ENCODE data around the gene ZMAT5.

Gene ZMAT5

GRCh38 chr22:29707010-29707409, 59.8 kb downstream of the ZMAT5 start:
- no peak for ATAC-seq
- TF ChIP-seq TSHZ2 (CRISPR knock-in tag; IDR thresholded peaks at IDR 0.05) (no peak), CSRNP3 (CRISPR knock-in tag; IDR thresholded peaks at IDR 0.05) (no peak), SNAI2 (CRISPR knock-in tag; IDR thresholded peaks at IDR 0.05) (no peak), ZFP30 (CRISPR knock-in tag; IDR thresholded peaks at IDR 0.05) (no peak), PPARA (CRISPR knock-in tag; IDR thresholded peaks at IDR 0.05; ENCODE audit: borderline replicate concordance) (no peak), GLIS3 (CRISPR knock-in tag; IDR thresholded peaks at IDR 0.05) (no peak), PATZ1 (CRISPR knock-in tag; IDR thresholded peaks at IDR 0.05; ENCODE audit: borderline replicate concordance) (no peak), ZC3H10 (CRISPR knock-in tag; IDR thresholded peaks at IDR 0.05) (no peak), TOX (CRISPR knock-in tag; IDR thresholded peaks at IDR 0.05; ENCODE audit: borderline replicate concordance) (no peak), ZNF565 (CRISPR knock-in tag; conservative IDR thresholded peaks at IDR 0.05; ENCODE audit: low read depth) (no peak), BACH2 (CRISPR knock-in tag; IDR thresholded peaks at IDR 0.05; ENCODE audit: borderline replicate concordance) (no peak), ARNTL (CRISPR knock-in tag; IDR thresholded peaks at IDR 0.05; ENCODE audit: borderline replicate concordance, low read depth) (no peak), RARB (CRISPR knock-in tag; IDR thresholded peaks at IDR 0.05) (no peak), POU6F1 (CRISPR knock-in tag; IDR thresholded peaks at IDR 0.05; ENCODE audit: borderline replicate concordance, low read depth) (no peak), CREB5 (CRISPR knock-in tag; IDR thresholded peaks at IDR 0.05; ENCODE audit: low read depth) (no peak), TCF4 (CRISPR knock-in tag; IDR thresholded peaks at IDR 0.05; ENCODE audit: borderline replicate concordance) (no peak), OSR1 (CRISPR knock-in tag; IDR thresholded peaks at IDR 0.05) (no peak), ZFP3 (CRISPR knock-in tag; IDR thresholded peaks at IDR 0.05) (no peak), ESRRG (CRISPR knock-in tag; IDR thresholded peaks at IDR 0.05) (no peak)

GRCh38 chr22:29706486-29706885, 60.3 kb downstream of the ZMAT5 start:
- ATAC-seq: no peak
- TF ChIP-seq TOX (CRISPR knock-in tag; IDR thresholded peaks at IDR 0.05; ENCODE audit: borderline replicate concordance) (no peak), BACH2 (CRISPR knock-in tag; IDR thresholded peaks at IDR 0.05; ENCODE audit: borderline replicate concordance) (no peak), ZFP3 (CRISPR knock-in tag; IDR thresholded peaks at IDR 0.05) (no peak), ISL1 (CRISPR knock-in tag; IDR thresholded peaks at IDR 0.05) (no peak), RARB (CRISPR knock-in tag; IDR thresholded peaks at IDR 0.05) (no peak), POU6F1 (CRISPR knock-in tag; IDR thresholded peaks at IDR 0.05; ENCODE audit: borderline replicate concordance, low read depth) (no peak), SNAI2 (CRISPR knock-in tag; IDR thresholded peaks at IDR 0.05) (no peak), TSHZ2 (CRISPR knock-in tag; IDR thresholded peaks at IDR 0.05) (no peak), ESRRG (CRISPR knock-in tag; IDR thresholded peaks at IDR 0.05) (no peak), CREB5 (CRISPR knock-in tag; IDR thresholded peaks at IDR 0.05; ENCODE audit: low read depth) (no peak), ARNTL (CRISPR knock-in tag; IDR thresholded peaks at IDR 0.05; ENCODE audit: borderline replicate concordance, low read depth) (no peak), PATZ1 (CRISPR knock-in tag; IDR thresholded peaks at IDR 0.05; ENCODE audit: borderline replicate concordance) (no peak), ZNF565 (CRISPR knock-in tag; conservative IDR thresholded peaks at IDR 0.05; ENCODE audit: low read depth) (no peak), CSDC2 (CRISPR knock-in tag; IDR thresholded peaks at IDR 0.05) (no peak), GLIS3 (CRISPR knock-in tag; IDR thresholded peaks at IDR 0.05) (no peak)

Data from SK-N-SH treated with all-trans-retinoic acid at 6 μM for 48 hours (cell line).